Amniotic epithelial cell (primary cell): ENCODE measurements around the gene B4GALT7.

ENCODE experiments used
- DNase-seq: peaks from one replicate; pipeline ENCODE4 v3.0.0-alpha.2; 2010; ENCODE audit warnings: low read depth

Gene B4GALT7

GRCh38 chr5:177593511-177593910 lies 6.4 kb upstream of the B4GALT7 start:
- DNase-seq, result no peak

GRCh38 chr5:177594071-177594470 lies 5.9 kb upstream of the B4GALT7 start:
- DNase-seq, result no peak

GRCh38 chr5:177595026-177595585 lies 4.8 kb upstream of the B4GALT7 start:
- no peak for DNase-seq

- no peak for DNase-seq
These were observed 3.7 kb upstream of the B4GALT7 start for GRCh38 chr5:177595991-177596774.

- no peak for DNase-seq
These were observed 3.1 kb upstream of the B4GALT7 start for GRCh38 chr5:177596775-177597238.

- DNase-seq, result no peak
These were observed 1.5 kb upstream of the B4GALT7 start for GRCh38 chr5:177598477-177598876.

- DNase-seq, result peak; percentile 41
These were observed 631 bp downstream of the B4GALT7 start for GRCh38 chr5:177600508-177601018.

- DNase-seq, result no peak
These were observed 1.2 kb downstream of the B4GALT7 start for GRCh38 chr5:177601126-177601525.

GRCh38 chr5:177601577-177602457 lies 1.9 kb downstream of the B4GALT7 start:
- DNase-seq, result peak; percentile 57

- no peak for DNase-seq
These were observed 2.5 kb downstream of the B4GALT7 start for GRCh38 chr5:177602458-177602830.

GRCh38 chr5:177603631-177604030 lies 3.7 kb downstream of the B4GALT7 start:
- no peak for DNase-seq

GRCh38 chr5:177604116-177604521 lies 4.2 kb downstream of the B4GALT7 start:
- no peak for DNase-seq

- DNase-seq, result no peak
These were observed 4.7 kb downstream of the B4GALT7 start for GRCh38 chr5:177604656-177605055.

- no peak for DNase-seq
These were observed 5.1 kb downstream of the B4GALT7 start for GRCh38 chr5:177605078-177605477.

GRCh38 chr5:177605667-177606066 lies 5.7 kb downstream of the B4GALT7 start:
- DNase-seq, result no peak

- DNase-seq, result no peak
These were observed 6.4 kb downstream of the B4GALT7 start for GRCh38 chr5:177606071-177607051.

- DNase-seq, result no peak
These were observed 7.2 kb downstream of the B4GALT7 start for GRCh38 chr5:177607115-177607451.

- peak; percentile 88 for DNase-seq
These were observed 7.7 kb downstream of the B4GALT7 start for GRCh38 chr5:177607452-177608192.

GRCh38 chr5:177608243-177609075 lies 8.5 kb downstream of the B4GALT7 start:
- DNase-seq, result no peak
